NCI-H526 treated with DMSO at 0.1 percent for 48 hours (cell line): Measurements from ENCODE around the gene CLCN1.
A peak's percentile ranks its signal among the peaks of the same experiment; 100 is the strongest.

Experiments
- DNase-seq: peaks from one replicate; lab custom pipeline; 2025; lab: John Stamatoyannopoulos, UW

Gene CLCN1

DNA sequence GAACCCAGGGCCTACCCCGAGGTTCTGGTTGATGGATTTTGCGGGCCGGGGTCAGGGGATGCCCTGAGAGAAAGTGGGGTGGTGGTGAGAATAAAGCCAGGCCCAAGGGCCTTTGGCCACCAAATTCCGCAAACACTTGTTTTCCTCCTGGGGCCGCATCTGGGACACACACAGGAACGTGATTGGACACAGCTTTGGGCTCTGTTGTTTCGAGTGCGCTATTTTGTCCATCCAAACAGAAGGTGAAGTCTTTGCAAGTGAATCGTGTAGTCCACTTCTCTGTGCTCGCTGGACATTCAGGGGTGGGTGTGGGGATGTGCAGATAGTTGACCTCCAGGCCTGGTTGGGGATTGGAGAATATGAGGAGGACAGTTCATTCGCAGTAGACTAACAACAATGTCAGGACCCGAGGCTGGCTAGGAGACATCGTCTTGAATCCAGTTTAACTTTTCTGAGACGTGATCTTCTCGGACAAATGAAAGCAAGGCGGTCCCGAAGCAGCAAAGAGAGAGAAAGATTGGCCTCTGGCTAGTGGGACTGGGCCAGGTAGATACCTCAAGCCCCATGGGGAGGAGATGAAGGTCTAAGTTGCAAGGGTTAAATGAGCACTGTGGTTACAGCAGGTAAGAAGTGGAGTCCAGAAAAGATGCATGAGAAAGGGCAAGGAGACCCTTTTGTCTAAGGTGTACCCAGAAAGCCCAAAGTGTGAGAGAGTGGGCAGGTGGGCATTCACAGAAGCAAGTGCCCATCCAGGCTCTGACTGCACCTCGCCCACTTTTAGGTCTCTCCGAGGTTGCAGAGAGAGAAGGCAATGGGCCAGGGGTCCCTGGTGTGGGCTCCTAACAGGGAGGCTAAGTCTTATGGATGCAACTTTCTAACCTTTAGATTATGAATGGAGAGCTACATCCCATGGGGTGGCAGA lies 47.4 kb downstream of the CLCN1 start:
- DNase-seq = no peak

DNA sequence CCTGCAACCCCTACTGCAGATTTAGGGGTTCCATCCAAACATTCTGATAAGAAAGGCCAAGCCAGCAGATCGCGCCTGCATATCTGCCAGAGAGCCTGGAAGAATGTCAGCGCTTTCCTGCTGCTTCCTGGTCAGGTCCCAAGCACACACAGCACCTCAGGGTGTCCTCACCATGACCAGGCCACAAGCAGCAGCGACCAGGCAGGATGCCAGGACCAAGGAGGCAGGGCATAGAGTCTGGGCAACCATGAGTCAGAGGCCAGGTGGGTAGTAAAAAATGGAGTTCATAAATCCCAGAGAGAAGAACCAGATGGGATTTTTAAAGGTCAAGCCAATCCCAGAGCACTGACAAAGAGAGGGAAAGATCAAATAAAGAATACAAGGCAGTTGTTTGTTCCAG lies 52.1 kb downstream of the CLCN1 start:
- DNase-seq = no peak

DNA sequence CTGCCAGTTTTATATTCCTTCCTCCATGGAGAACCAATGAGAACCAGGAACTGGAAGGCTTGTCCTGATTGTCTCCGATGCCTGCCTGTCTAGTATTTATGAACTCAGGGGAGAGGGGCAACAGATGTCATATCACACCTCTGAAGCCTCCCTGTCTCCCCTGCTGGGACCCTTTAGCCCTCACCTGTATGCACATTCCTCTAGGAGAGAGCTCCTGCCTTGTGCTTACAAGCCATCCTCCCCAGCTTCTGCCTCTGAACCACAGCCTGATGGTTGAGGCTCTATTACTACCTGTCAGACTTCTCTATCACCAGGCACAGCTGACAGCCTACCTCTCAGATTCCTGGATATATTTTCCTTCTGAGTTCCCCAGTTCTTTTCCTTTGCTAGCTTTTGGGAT lies 52.5 kb downstream of the CLCN1 start:
- DNase-seq = no peak

DNA sequence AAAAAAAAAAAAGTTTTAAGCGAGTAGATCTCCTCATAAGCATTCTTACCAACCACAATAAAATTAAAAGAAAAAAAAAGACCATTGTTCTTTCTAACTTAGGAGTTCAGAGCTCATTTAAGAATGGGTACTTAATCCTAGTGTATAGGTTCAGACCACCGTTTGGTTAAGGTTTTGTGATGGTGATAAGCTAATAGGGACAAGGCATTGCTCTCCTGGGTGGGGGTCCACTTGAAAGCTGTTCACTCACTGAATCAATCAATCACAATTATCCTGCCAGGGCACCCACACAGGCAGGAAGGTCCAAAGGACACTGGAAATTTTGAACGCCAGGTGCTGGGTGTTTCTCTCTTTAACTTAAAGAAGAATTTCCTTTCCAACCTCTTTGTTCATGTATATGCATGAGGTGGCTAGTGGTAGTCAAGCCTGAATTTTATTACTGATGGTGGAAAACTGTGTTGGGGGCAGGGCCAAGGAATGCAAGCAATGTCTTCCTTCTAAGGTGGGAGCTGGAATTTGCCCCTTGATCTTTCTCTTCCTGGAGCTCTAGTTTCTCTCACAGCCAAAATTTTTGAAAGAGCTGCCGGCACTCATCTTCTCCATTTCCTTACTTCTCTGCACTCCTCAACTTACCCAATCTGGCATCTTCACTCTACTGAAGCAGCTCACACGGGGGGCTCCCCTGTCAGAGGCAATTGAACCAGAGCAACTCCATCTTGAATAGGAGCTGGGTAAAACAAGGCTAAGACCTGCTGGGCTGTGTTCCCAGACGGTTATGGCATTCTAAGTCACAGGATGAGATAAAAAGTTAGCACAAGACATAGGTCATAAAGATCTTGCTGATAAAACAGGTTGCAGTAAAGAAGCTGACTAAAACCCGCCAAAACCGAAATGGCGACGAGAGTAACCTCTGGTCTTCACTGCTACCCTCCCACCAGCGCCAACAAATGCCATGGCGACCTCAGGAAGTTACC lies 54.1 kb downstream of the CLCN1 start:
- DNase-seq = no peak

DNA sequence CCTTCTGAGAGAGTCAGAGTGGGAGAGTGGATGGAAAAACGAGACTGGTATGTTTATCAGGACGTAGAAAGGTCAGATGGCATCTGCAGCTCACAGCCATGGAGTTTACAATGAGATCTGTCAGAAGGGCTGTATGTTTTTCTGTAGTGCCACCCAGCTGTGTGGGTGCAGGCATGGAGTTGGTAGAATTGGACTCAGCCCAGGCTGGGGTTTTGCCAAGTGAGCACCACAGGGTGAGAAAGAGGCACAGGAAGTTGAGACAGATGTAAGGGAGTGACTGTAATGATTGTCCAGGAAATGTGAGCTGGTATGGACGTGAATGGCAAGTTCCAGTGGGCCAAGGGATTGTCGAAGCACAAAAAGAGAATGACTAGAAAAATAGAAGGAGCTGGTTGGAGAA lies 56.2 kb downstream of the CLCN1 start:
- no peak for DNase-seq

DNA sequence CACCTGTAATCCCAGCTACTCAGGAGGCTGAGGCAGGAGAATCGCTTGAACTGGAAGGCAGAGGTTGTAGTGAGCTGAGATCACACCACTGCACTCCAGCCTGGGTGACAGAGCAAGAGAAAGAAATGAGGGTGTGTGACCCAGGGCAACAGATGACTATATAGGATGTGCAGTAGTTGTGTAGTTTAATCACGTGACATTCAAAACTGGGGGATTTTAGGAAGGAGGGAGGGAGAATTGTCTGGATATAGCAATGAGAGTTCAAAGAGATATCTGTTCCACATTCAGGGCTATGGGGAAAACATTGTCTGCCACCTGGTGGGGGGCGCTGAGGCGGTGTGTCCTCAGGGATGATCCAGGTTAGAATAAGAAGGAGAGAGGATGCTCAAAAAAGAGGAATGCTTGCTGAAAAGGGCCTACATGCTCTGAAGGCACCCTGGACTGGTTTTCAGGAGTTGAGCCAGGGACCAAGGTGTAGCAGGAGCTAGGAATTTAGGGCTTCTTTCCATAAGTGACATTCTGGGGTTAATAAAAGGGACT lies 57.4 kb downstream of the CLCN1 start:
- DNase-seq = no peak

DNA sequence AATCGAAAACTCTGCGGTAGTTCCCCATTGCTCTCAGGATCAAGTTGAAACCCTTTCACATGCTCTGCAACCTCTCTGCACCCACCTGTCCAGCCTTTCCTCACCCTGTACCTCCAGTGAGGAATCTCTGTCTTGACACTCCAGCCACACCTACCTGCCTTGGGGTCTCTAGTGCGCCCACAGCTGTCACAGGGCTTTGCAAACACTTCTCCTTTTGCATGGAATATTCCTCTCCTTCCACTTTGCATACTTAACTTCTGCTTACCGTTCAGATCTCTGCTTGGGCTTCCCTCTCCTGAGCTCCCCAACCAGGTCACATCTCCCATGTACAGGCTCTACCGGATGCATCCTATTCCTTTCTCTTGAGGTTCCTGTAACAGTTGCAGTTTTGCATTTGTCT lies 58.6 kb downstream of the CLCN1 start:
- no peak for DNase-seq

DNA sequence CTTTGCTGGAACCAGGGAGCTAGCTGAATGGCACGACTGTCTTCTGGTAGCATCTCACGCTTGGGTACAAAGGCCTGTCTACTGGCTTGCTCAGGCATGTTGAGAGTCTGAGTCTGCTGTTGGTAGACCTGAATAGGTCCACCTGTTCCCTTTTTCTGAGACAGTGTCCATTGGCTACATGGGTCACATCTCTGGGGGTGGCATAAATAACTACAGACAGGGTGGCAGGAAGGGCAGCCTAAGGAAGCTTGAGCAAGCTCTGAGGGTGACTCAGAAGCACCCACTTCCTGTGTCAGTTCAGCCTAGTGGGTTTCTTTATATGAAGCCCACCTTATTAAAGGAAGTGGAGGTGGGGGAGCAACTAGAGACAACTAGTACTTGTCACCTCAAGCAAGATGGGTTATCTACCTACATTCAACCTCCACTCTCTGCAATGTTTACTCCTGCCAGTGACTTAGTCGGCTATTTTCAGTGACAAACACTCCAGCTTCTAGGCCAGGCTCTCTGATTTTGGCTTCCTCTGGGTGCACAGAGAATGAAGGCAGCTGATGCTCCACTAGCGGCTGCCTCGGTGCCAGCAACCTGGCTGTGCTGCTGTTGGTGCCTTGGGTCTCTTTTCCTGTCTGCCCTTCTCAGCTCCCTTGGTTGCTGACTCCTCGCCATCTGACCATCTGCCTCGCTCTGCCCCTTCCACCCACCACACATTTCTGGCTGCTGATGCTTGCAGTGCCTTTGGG lies 59.6 kb downstream of the CLCN1 start:
- no peak for DNase-seq

DNA sequence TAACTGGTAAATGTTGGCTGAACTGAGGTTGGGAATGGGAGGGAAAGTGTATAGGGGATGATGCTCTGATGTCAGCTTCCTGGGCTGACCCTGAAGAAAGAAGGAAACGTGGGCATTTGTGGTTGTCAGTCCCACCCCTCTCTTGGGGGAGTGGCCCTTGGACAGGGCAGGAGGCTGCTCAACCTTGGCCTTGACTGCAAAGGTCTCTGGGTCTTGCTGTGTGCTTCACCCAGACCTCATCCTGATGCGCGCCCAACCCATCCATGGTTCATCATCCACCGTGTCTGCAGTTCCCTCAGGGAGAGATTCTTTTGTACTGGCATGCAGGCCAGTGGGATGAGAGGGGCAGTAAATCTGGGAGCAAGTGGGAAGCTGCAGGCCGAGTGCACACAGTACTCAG lies 60.5 kb downstream of the CLCN1 start:
- DNase-seq = no peak

DNA sequence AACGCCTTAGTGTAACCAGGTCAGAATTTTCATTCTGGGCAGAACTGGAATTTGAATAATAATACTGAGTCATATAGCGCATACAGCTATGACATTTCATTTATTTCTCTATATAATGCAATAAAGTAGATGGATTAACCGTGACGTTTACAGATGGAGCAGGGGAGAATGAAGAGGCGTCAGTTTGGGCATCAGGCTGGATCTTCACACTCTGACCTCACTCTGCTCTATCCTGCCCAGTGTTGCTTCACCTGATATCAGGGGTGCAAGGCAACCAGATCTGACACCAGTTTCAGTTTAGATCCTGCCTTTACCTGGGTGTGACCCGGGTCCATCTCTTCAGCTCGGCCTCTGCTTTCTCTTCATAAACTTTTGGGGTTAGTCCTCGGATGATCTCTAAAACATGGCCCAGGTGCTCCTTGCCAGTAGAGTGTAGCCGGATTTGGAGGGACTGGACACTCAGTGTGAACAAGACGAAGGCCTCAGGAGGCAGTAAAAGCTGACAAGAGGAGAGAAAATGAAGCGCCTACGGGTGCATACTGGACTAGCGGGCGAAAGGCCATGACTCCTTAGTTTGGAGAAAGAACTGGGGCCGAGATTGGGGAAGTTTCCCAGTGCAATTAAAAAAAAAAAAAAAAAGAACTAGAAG lies 63.8 kb downstream of the CLCN1 start:
- DNase-seq = no peak

DNA sequence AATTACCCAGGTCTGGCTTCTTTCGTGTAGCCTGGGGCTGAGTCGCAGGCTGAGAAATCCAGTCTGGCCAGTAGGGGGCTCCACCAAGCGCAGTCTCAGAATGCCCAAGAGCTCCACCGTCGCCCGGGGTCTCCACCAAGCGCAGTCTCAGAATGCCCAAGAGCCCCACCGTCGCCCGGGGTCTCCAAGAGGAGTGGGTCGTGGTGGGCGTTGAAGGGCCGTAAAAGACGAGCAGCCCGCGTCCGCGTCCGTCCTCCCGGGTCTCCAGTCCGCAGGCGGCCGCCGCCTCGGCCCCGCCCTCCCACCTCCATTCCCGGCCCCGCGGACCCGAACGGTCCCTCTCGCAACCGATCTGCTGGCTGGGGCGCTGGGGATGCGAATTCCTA lies 64.3 kb downstream of the CLCN1 start:
- DNase-seq = peak; percentile 65

DNA sequence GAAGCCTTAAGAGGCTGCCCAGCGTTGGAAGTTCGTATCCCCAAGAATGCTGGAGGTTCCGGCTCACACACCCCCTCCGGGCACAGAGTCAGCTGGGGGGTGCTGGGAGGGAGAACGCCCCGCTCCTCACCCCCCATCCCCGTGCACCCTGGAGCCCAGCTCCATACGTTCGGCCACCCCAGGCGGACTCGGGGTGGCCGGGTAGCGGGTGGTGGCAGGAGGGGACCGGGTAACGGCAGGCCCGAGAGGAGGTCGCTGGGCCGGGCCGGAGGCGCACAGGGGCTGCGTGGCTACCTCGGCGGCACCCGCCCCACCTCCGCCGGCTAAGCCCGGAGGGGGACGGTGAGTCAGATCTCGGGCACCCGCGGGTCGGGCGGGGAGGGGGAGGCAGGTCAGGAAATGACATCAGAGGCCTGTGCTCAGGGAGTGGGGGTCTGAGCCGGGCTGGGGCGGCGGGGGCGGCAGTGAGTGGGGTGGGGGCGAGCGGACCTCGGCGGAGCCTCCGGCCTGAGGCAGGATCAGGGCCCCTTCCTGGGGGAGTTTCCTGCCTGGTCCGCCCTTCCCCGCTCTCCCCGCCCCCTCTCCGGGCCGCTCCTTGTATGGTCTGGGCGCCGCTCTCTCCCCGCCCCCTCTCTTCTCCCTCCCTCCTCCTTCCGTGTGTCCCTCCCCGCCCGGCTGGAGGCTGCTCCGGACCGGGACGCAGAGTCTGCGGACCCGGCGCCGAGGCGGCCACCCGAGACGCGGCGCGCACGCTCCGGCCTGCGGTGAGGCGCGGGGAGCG lies 64.9 kb downstream of the CLCN1 start, which contains the start of gene ZYX:
Gene ZYX (plus strand): TSS at position 700 of the 781 bp plus-strand sequence. CDS start 227 bp downstream, outside the sequence.
- DNase-seq = peak; percentile 36

DNA sequence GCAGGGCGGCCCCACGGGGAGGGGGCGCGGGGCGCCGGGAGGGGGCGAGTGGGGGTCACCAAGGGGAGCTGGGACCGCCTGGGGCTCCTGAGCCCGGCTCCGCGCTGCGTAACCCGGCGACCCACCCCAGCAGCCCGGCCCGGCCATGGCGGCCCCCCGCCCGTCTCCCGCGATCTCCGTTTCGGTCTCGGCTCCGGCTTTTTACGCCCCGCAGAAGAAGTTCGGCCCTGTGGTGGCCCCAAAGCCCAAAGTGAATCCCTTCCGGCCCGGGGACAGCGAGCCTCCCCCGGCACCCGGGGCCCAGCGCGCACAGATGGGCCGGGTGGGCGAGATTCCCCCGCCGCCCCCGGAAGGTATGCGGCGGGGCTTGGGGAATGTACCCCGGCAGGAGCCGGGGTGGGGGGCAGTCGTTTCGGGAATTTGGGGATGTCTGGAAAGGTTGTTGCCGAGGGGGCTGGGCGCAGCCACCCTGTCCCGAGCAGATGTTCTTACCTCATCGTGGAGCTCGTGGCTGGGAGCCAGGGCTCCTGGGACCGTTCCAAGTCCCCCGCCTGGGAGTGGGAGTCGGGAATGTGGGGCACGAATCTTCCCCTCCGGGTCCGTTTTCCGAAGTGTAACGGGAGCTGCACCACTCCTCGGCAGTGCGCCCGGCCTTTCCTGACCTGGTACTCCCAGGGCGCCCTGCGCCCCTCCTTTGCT lies 65.7 kb downstream of the CLCN1 start:
- DNase-seq = no peak

DNA sequence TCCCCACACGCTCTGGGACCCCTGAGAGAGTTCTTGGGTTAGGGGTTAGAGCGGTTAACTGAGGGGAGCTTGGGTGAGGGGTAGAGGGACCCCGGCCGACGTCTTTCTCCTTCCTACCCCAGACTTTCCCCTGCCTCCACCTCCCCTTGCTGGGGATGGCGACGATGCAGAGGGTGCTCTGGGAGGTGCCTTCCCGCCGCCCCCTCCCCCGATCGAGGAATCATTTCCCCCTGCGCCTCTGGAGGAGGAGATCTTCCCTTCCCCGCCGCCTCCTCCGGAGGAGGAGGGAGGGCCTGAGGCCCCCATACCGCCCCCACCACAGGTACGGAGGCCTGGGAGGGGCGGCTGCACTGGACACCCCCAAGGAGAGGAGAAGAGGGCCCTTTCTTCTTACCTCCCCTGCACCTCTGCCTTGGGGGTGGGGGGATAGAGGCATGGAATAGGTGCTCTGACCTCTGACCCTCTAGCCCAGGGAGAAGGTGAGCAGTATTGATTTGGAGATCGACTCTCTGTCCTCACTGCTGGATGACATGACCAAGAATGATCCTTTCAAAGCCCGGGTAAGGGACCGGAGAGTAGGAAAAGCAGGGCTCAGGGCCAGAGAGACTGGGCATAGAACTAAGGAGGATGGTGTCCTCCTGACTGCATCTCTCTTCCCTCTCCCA lies 66.3 kb downstream of the CLCN1 start:
- DNase-seq = no peak

DNA sequence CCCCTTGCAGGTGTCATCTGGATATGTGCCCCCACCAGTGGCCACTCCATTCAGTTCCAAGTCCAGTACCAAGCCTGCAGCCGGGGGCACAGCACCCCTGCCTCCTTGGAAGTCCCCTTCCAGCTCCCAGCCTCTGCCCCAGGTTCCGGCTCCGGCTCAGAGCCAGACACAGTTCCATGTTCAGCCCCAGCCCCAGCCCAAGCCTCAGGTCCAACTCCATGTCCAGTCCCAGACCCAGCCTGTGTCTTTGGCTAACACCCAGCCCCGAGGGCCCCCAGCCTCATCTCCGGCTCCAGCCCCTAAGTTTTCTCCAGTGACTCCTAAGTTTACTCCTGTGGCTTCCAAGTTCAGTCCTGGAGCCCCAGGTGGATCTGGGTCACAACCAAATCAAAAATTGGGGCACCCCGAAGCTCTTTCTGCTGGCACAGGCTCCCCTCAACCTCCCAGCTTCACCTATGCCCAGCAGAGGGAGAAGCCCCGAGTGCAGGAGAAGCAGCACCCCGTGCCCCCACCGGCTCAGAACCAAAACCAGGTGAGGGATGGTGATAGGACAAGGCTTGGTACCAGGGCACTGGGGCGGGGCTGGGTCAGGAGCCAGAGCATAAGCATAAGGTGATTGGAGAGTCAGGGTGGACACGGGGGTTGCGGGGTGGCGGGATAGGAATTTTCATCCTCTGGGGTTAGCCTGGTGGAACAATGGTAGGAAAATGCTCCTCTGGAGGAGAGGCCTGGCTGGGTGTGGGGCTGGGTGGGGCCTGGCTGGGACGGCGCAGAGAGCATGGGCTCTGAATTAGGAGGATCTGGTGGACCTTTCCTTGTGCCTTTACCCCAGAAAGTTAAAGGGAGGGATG lies 67.1 kb downstream of the CLCN1 start:
- DNase-seq = no peak

DNA sequence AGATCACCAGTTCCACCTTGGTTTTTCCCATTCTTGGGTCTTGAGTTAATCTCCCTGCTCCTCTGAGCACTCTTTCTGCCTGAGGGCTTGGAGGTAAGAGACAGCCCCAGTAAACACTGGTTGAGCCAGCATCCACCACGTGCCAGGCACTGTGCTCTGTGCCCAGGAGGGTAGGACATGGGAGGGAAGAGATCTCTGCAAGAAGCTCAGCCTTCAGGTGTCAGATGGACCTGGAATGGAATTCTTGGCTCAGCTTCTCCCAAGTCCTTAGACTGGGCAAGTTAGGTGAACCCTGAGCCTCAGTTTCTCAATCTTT lies 67.7 kb downstream of the CLCN1 start:
- DNase-seq = no peak

DNA sequence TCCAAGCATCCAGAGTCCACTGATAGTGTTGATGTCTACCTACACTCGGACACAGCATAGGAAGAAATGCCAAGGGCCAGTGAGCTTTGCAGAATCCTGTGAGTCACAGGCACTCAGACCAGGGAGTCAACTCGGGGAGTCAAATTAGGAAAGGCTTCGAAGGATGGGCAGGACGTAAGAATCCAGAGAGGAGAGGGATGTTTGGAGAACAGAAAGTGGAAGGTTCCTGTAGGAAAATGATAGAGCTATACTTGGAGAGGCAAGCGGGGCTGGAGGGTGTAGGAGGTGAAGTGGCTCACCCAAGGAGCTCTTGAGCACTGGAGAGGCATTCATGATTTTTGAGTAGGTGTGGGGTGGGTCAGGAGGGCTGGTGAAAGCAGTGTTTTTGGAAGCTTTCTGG lies 68.2 kb downstream of the CLCN1 start:
- no peak for DNase-seq
